ENCODE measurements around the gene RNF217.
"Not testable (repeated sequence)": the region's sequence is repeated elsewhere in the genome, so short reads cannot be mapped to it uniquely, and the experiment has no call there.

The RNF217 gene

DNA sequence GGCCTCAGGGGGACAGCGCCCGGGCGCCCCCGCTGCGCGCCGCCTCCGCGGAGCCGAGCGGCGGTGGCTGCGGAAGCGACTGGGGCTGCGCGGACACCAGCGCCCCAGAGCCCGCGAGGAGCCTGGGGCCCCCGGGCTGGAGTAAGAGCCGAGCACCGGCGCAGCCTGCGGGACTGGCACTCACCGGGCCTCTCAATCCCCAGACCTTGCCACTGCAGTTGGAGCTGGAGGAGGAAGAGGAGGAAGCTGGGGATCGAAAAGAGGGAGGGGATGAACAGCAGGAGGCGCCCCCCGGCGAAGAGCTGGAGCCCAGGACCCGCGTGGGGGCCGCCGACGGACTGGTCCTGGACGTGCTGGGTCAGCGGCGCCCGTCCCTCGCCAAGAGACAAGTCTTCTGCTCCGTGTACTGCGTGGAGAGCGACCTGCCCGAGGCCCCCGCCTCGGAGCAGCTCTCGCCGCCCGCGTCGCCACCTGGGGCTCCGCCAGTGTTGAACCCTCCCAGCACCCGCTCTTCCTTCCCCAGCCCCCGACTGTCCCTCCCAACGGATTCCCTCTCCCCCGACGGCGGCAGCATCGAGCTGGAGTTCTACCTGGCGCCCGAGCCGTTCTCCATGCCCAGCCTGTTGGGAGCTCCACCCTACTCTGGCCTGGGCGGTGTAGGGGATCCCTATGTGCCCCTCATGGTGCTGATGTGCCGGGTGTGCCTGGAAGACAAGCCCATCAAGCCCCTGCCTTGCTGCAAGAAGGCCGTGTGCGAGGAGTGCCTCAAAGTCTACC lies 590 bp downstream of the RNF217 start:
- TF ChIP-seq, protein P1, sequence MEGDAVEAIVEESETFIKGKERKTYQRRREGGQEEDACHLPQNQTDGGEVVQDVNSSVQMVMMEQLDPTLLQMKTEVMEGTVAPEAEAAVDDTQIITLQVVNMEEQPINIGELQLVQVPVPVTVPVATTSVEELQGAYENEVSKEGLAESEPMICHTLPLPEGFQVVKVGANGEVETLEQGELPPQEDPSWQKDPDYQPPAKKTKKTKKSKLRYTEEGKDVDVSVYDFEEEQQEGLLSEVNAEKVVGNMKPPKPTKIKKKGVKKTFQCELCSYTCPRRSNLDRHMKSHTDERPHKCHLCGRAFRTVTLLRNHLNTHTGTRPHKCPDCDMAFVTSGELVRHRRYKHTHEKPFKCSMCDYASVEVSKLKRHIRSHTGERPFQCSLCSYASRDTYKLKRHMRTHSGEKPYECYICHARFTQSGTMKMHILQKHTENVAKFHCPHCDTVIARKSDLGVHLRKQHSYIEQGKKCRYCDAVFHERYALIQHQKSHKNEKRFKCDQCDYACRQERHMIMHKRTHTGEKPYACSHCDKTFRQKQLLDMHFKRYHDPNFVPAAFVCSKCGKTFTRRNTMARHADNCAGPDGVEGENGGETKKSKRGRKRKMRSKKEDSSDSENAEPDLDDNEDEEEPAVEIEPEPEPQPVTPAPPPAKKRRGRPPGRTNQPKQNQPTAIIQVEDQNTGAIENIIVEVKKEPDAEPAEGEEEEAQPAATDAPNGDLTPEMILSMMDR (IDR thresholded peaks at IDR 0.05; ENCODE audit: borderline replicate concordance, insufficient read depth, low read depth, low read length): no peak
- no peak overlapping the region for H3K4me3 ChIP-seq (ENCODE audit: low read depth, low read length)

DNA sequence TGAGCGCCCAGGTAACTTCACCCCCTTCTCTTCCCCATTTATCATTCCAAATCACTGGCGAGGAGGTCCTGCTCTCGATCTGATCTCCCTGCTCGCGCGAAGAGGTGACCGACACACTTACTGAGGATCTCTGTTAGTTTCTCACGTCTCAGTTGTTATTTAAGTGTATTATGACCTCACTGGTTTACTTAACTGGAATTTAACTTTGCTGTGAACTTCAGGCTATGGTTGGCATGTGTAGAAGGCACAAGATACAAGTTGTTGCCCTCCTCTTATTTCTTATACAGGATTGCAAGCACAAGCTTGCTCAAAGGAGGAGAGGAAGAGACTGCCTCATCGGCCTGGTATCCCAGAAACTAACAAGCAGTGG lies 1.2 kb downstream of the RNF217 start:
- no peak overlapping the region for H3K4me3 ChIP-seq (ENCODE audit: low read depth, low read length)
- TF ChIP-seq, protein P1 (IDR thresholded peaks at IDR 0.05; ENCODE audit: borderline replicate concordance, insufficient read depth, low read depth, low read length): no peak

DNA sequence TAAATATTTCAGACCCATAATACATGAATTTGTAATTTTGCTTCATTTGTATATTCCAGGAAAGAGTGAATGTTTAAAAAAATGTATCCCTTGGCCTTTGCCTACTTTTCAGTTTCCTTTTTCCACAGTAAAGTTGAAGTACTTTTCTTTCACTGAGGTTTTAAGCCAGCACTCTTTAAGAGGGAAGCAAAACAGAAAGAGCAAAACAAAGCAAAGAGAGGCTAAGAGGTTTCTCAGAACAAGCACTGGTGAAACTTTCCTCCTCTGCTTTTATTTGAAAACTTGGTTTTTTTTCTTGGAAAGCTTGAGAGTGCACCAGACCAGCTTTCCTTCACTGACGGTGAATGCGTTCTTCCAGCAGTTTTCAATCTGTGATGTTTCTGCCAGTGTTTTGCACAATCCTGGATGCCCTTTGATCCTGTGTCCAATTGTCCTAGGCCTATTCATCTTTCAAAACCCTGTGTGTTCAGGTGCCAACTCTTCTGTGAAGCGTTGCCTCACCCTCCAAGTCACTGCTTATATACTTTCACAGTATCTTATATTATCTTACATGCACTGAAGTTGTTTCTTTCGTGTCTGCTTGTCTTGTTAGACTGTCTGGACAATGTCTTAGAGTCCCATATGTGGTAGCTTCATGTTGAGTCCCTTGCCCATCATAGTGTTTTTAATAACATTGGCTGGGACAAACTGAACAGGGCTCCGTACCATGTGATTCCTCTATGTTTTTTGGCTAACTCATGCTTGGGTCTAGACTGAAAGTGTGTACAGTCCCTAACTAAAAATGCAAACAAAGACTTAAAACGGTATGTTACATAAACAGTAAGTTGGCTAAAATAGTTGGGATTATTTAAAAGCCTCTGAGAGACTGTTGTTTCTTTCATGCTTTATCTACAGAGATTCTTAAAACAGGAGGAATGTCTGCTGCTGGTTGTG lies 1.9 kb downstream of the RNF217 start:
- H3K4me3 ChIP-seq (ENCODE audit: low read depth, low read length): no peak overlapping the region
- TF ChIP-seq, protein P1 (IDR thresholded peaks at IDR 0.05; ENCODE audit: borderline replicate concordance, insufficient read depth, low read depth, low read length): no peak

DNA sequence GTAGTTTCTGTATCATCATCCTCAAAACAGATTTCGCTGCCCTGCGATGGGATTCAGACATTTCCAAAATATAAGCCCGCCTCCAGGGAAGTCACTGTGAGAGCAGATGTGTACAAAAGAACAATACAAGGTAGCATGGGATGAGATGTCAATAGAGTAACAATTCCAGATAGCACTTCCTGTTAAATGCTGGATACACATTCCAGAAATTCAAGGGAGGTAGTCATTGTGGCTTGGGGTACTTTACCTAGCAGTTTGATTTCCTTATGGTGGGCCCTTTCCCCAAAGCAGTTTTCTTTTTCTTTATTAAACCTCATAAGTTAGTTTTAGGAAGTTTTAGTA lies 2.5 kb downstream of the RNF217 start:
- no peak overlapping the region for H3K4me3 ChIP-seq (ENCODE audit: low read depth, low read length)

DNA sequence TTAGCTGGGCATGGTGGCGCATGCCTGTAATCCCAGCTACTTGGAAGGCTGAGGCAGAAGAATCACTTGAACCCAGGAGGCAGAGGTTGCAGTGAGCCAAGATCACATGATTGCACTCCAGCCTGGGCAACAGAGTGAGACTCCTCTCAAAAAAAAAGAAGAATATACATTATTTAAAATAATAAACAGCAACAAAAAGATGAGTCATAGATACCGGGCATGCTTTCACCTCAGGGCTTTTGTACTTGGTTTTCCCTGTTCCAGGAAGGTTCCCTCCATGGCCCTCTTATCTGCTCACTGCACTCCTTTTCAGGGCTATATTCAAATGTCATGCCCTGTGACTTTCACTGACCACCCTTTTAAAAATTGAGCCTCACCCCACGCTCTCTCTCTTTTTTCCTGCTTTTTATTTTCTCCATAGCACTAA lies 3.2 kb downstream of the RNF217 start:
- not testable (repeated sequence) for H3K4me3 ChIP-seq (ENCODE audit: low read depth, low read length)

More for the DNA sequence above, 2.5 kb downstream of the RNF217 start:
- TF ChIP-seq, protein P1 (IDR thresholded peaks at IDR 0.05; ENCODE audit: borderline replicate concordance, insufficient read depth, low read depth, low read length): no peak

DNA sequence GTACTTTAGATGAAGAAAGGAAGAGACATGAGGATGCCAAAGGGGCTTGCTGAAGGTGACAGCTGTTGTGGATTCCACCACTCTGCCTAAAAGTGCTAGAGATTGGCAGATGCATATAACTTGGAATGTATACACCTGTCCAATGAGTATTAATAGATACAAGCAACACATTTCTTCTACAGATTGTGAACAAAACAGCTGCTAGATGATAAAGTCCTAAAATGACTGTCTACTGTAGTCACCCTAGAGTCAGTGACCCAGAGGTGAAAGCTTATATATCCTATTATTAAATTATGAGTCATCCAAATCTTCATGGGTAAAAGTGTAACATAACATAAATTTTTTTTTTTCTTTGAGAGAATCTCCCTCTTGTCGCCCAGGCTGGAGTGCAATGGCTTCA lies 5.2 kb downstream of the RNF217 start:
- TF ChIP-seq, protein P1 (IDR thresholded peaks at IDR 0.05; ENCODE audit: borderline replicate concordance, insufficient read depth, low read depth, low read length): no peak
- H3K4me3 ChIP-seq (ENCODE audit: low read depth, low read length): no peak overlapping the region

DNA sequence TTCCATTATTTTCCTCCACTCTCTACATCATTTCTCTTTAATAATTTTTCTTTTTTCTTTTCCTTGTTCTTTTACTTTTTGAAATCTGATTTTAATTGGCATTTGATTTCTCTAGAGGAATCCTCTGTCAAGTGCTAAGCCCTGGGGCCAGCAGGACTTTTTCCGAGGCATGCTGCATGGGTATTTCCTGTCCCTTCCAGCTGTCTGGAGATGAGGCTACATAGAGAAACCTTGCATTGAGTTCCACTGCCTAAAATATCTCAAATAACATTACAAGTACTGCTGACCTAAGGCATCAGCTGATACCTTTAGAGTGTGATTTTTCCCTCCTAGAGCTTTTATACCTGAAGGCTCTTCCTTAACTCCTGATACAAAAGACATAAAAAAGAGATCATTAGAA lies 6.2 kb downstream of the RNF217 start:
- TF ChIP-seq, protein P1 (IDR thresholded peaks at IDR 0.05; ENCODE audit: borderline replicate concordance, insufficient read depth, low read depth, low read length): no peak
- no peak overlapping the region for H3K4me3 ChIP-seq (ENCODE audit: low read depth, low read length)

Data from GM12875 (cell line).